ENCODE data around the gene CENPV.
"Not testable (repeated sequence)": the region's sequence is repeated elsewhere in the genome, so short reads cannot be mapped to it uniquely, and the experiment has no call there.

The CENPV gene

GRCh38 chr17:16302856-16303255 is 50.4 kb downstream of the CENPV start:
- H3K9ac ChIP-seq (ENCODE audit: low read depth, low read length) = no peak overlapping the region
- H3K4me3 ChIP-seq (ENCODE audit: low read depth, low read length) = no peak overlapping the region
- no peaks in the 10 kb centered on the region for H3K36me3 ChIP-seq (ENCODE audit: control insufficient read depth, insufficient read depth, low read length)
- no peaks in the 10 kb centered on the region for H3K27me3 ChIP-seq (ENCODE audit: control insufficient read depth, insufficient read depth, low read length)
- H3K9me3 ChIP-seq (ENCODE audit: control insufficient read depth, insufficient read depth, low read length) = no peaks in the 10 kb centered on the region
- no peaks in the 10 kb centered on the region for H3K4me1 ChIP-seq (ENCODE audit: control insufficient read depth, insufficient read depth, low read length)

DNA sequence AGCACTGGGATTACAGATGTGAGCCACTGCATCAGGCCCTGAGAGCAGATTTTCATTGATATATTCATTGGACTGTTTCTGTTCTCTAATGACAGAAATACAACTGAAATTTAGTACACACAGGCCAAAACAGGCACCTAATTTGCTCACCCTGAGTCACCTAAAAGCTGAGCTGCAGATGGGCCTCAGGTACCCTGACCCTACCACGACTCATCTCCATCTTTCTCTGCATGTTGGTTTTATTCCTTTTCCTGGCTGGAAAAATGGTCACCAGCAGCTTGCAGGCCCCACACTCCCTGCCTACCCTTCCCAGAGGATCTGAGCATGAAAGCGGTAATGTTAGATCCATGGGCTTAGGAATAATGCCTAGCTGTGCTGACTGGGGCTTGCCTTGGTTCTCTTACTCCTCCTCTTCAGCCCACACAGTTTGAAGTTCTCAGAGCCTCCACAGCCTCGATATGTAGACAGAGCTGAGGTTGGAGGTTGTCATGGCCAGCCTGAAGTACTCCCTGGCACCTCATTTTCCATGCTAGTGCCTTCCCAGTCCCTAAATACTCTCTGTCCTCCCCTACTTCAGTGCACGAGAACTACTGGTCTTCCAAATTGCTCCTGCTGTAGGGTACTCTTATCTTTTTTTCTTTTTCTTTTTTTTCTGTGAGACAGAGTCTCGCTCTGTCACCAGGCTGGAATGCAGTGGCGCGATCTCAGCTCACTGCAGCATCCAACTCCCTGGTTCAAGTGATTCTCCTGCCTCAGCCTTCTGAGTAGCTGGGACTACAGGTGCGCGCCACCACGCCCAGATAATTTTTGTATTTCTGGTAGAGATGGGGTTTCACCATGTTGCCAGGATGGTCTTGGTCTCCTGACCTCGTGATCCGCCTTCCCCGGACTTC is 51.1 kb downstream of the CENPV start:
- H3K27me3 ChIP-seq (ENCODE audit: control insufficient read depth, insufficient read depth, low read length) = no peaks in the 10 kb centered on the region
- no peaks in the 10 kb centered on the region for H3K36me3 ChIP-seq (ENCODE audit: control insufficient read depth, insufficient read depth, low read length)
- H3K9ac ChIP-seq (ENCODE audit: low read depth, low read length) = no peak overlapping the region
- no peak overlapping the region for H3K4me3 ChIP-seq (ENCODE audit: low read depth, low read length)
- peaks cover 4% of the 10 kb centered on the region for H3K4me1 ChIP-seq (ENCODE audit: control insufficient read depth, insufficient read depth, low read length)
- no peaks in the 10 kb centered on the region for H3K9me3 ChIP-seq (ENCODE audit: control insufficient read depth, insufficient read depth, low read length)

- H3K36me3 ChIP-seq (ENCODE audit: control insufficient read depth, insufficient read depth, low read length) = no peaks in the 10 kb centered on the region
- H3K4me3 ChIP-seq (ENCODE audit: low read depth, low read length) = no peak overlapping the region
- no peaks in the 10 kb centered on the region for H3K27me3 ChIP-seq (ENCODE audit: control insufficient read depth, insufficient read depth, low read length)
- no peak overlapping the region for H3K9ac ChIP-seq (ENCODE audit: low read depth, low read length)
- no peaks in the 10 kb centered on the region for H3K9me3 ChIP-seq (ENCODE audit: control insufficient read depth, insufficient read depth, low read length)
- peaks cover 7% of the 10 kb centered on the region for H3K4me1 ChIP-seq (ENCODE audit: control insufficient read depth, insufficient read depth, low read length)
Observed at GRCh38 chr17:16300554-16300953, 52.7 kb downstream of the CENPV start.

GRCh38 chr17:16298140-16298662 is 55.1 kb downstream of the CENPV start:
- H3K9ac ChIP-seq (ENCODE audit: low read depth, low read length) = no peak overlapping the region
- H3K4me3 ChIP-seq (ENCODE audit: low read depth, low read length) = no peak overlapping the region
- H3K4me1 ChIP-seq (ENCODE audit: control insufficient read depth, insufficient read depth, low read length) = peaks cover 7% of the 10 kb centered on the region
- H3K36me3 ChIP-seq (ENCODE audit: control insufficient read depth, insufficient read depth, low read length) = no peaks in the 10 kb centered on the region
- no peaks in the 10 kb centered on the region for H3K9me3 ChIP-seq (ENCODE audit: control insufficient read depth, insufficient read depth, low read length)
- H3K27me3 ChIP-seq (ENCODE audit: control insufficient read depth, insufficient read depth, low read length) = no peaks in the 10 kb centered on the region

DNA sequence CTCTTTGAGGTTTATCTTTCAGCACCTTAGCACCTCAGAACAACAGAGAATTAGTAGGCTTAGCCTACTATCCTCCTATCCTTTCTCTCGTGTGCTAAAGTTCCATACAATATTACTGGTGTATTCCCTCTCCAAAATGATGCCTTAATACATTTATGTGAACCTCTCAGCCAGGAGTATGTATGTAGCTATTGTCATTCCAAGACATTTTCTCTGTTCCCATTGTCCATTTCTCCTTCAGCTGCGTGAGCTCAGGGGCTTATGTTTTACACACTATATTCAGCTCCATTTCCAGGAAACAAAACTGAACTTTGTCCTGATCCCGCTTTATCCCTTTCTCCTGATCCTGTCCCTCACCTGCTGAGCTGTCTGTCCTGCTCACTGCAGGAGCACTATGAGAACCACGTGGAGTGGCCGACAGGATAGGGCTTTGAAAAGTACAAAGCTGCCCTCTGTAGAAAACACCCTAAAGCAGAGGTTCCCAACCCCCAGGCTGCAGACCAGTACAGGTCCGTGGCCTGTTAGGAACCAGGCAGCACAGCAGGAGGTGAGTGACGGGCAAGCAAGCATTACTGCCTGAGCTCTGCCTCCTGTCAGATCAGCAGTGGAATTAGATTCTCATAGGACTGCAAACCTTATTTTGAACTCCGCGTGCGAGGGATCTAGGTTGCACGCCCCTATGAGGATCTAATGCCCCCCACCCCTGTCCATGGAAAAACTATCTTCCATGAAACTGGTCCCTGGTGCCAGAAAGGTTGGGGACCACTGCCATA is 55.7 kb downstream of the CENPV start:
- H3K4me3 ChIP-seq (ENCODE audit: low read depth, low read length) = no peak overlapping the region
- H3K9me3 ChIP-seq (ENCODE audit: control insufficient read depth, insufficient read depth, low read length) = no peaks in the 10 kb centered on the region
- H3K4me1 ChIP-seq (ENCODE audit: control insufficient read depth, insufficient read depth, low read length) = peaks cover 7% of the 10 kb centered on the region
- H3K27me3 ChIP-seq (ENCODE audit: control insufficient read depth, insufficient read depth, low read length) = no peaks in the 10 kb centered on the region
- H3K9ac ChIP-seq (ENCODE audit: low read depth, low read length) = no peak overlapping the region
- H3K36me3 ChIP-seq (ENCODE audit: control insufficient read depth, insufficient read depth, low read length) = no peaks in the 10 kb centered on the region

DNA sequence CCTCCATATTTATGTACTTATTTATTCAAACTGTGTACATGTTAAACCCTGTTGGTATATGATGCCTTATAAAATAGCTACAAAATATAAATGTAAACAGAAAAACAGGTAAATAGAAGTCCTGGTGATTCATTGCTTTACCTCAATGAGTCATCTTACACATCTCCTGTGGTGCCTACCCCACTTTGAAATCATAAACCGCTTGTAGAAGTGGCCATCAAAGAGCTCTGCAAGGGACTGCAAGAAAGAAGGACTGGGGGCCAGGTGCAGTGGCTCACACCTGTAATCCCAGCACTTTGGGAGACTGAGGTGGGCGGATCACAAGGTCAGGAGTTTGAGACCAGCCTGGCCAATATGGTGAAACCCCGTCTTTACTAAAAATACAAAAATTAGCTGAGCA is 57.2 kb downstream of the CENPV start:
- not testable (repeated sequence) for H3K36me3 ChIP-seq (ENCODE audit: control insufficient read depth, insufficient read depth, low read length); H3K27me3 ChIP-seq (ENCODE audit: control insufficient read depth, insufficient read depth, low read length); H3K4me3 ChIP-seq (ENCODE audit: low read depth, low read length); H3K4me1 ChIP-seq (ENCODE audit: control insufficient read depth, insufficient read depth, low read length); H3K9me3 ChIP-seq (ENCODE audit: control insufficient read depth, insufficient read depth, low read length); H3K9ac ChIP-seq (ENCODE audit: low read depth, low read length)

GRCh38 chr17:16294560-16294959 is 58.7 kb downstream of the CENPV start:
- Histone ChIP-seq H3K9me3 (ENCODE audit: control insufficient read depth, insufficient read depth, low read length) (no peaks in the 10 kb centered on the region), H3K36me3 (ENCODE audit: control insufficient read depth, insufficient read depth, low read length) (no peaks in the 10 kb centered on the region), H3K4me3 (ENCODE audit: low read depth, low read length) (no peak overlapping the region), H3K9ac (ENCODE audit: low read depth, low read length) (no peak overlapping the region), H3K27me3 (ENCODE audit: control insufficient read depth, insufficient read depth, low read length) (no peaks in the 10 kb centered on the region), H3K4me1 (ENCODE audit: control insufficient read depth, insufficient read depth, low read length) (peaks cover 7% of the 10 kb centered on the region)

- no peaks in the 10 kb centered on the region for H3K9me3 ChIP-seq (ENCODE audit: control insufficient read depth, insufficient read depth, low read length)
- H3K4me3 ChIP-seq (ENCODE audit: low read depth, low read length) = no peak overlapping the region
- H3K36me3 ChIP-seq (ENCODE audit: control insufficient read depth, insufficient read depth, low read length) = no peaks in the 10 kb centered on the region
- H3K9ac ChIP-seq (ENCODE audit: low read depth, low read length) = no peak overlapping the region
- no peaks in the 10 kb centered on the region for H3K27me3 ChIP-seq (ENCODE audit: control insufficient read depth, insufficient read depth, low read length)
- peaks cover 7% of the 10 kb centered on the region for H3K4me1 ChIP-seq (ENCODE audit: control insufficient read depth, insufficient read depth, low read length)
Observed at GRCh38 chr17:16293931-16294330, 59.3 kb downstream of the CENPV start.

All from iPS-15b (cell line).